A549 (cell line): Measurements from ENCODE around the gene GRM4. TPM values are rescaled to one million over a fixed set of nuclear protein-coding genes. Genes with fewer than 3 reads are reported as not detected.
A peak's percentile ranks its signal among the peaks of the same experiment; 100 is the strongest.

ENCODE experiments used
- ATAC-seq, 2 experiments: fragments of 200-7000 bp in 1 of 2; fragments of >200 bp in 1 of 2; cut with Nextera tagmentation in 1 of 2; cut with Tn5 transposase in 1 of 2; 3 replicates each; pipeline versions ENCODE4 v1.8.0 to v1.9.1; 2018 to 2020; ENCODE audit warnings: mild to moderate bottlenecking in 1 of 2, moderate library complexity in 1 of 2
- CTCF ChIA-PET: fragments of 300-600 bp; sonication (Branson Sonifier 250); formaldehyde crosslinking; extraction: SDS; loops from one replicate; lab custom pipeline; 2021; ENCODE audit warnings: antibody characterized with exemption, inconsistent platforms; lab: Yijun Ruan, JAX
- POLR2A ChIA-PET: fragments of 350-600 bp; formaldehyde crosslinking; extraction: SDS; loops from one replicate; lab custom pipeline; 2021; ENCODE audit warnings: antibody characterized with exemption, inconsistent platforms; lab: Yijun Ruan, JAX
- DNase-seq, 2 experiments: peaks; one replicate each; pipeline versions ENCODE4 v3.0.0 to v3.0.0-alpha.2; 2011 to 2016; ENCODE audit warnings: low read depth in 1 of 2, low spot score in 1 of 2
- FAIRE-seq: peaks from 2 replicates; lab custom pipeline; 2011; peaks lifted over from hg19 to GRCh38; lab: Jason Lieb, UNC
- H3K27ac ChIP-seq, 2 experiments: fragments of >200 bp; sonication (Bioruptor Twin); formaldehyde crosslinking; 3 replicates each; pipeline ENCODE4 v1.5.1; 2016 to 2017
- H3K4me1 ChIP-seq: fragments of >200 bp; sonication (Bioruptor Twin); formaldehyde crosslinking; 3 replicates; pipeline ENCODE4 v1.6.1; 2016
- H3K4me2 ChIP-seq: fragments of >200 bp; sonication (Bioruptor Twin); formaldehyde crosslinking; 3 replicates; pipeline ENCODE4 v1.6.1; 2016
- H3K4me3 ChIP-seq: fragments of >200 bp; sonication (Bioruptor Twin); formaldehyde crosslinking; 3 replicates; pipeline ENCODE4 v1.5.1; 2016
- H3K9me3 ChIP-seq: fragments of >200 bp; sonication (Bioruptor Twin); formaldehyde crosslinking; 3 replicates; pipeline ENCODE4 v1.6.1; 2016
- CBX2 ChIP-seq: fragments of 200-600 bp; sonication (generic); IDR thresholded peaks from 2 replicates; pipeline ENCODE4 v1.6.1; 2016; ENCODE audit warnings: low read depth, mild to moderate bottlenecking, borderline replicate concordance
- CBX8 ChIP-seq: fragments of 200-600 bp; sonication (generic); IDR thresholded peaks from 2 replicates; pipeline ENCODE4 v1.6.1; 2016
- CEBPB ChIP-seq, 2 experiments: fragments of >200 bp in 1 of 2; sonication (Bioruptor Twin) in 1 of 2; formaldehyde crosslinking in 1 of 2; IDR thresholded peaks; 2 replicates each; pipeline ENCODE4 v1.6.1; 2012 to 2016
- CHD2 ChIP-seq: fragments of 150-350 bp; IDR thresholded peaks from 2 replicates; pipeline ENCODE4 v1.6.1; 2014; ENCODE audit warnings: low read length; ENCODE audit not compliant: partially characterized antibody
- EHF ChIP-seq: fragments of 250-450 bp; sonication (Bioruptor Pico); IDR thresholded peaks from 2 replicates; pipeline ENCODE4 v1.5.0; 2020; ENCODE audit warnings: mild to moderate bottlenecking
- EHMT2 ChIP-seq: fragments of 200-600 bp; sonication (generic); IDR thresholded peaks from 2 replicates; pipeline ENCODE4 v1.6.1; 2016; ENCODE audit warnings: antibody characterized with exemption, low read depth, mild to moderate bottlenecking, moderate library complexity
- ESRRA ChIP-seq: fragments of 150-350 bp; IDR thresholded peaks from 2 replicates; pipeline ENCODE4 v1.6.1; 2014; ENCODE audit warnings: mild to moderate bottlenecking, low read length, borderline replicate concordance
- FOSB ChIP-seq: fragments of 250-450 bp; sonication (Bioruptor Pico); IDR thresholded peaks from 2 replicates; pipeline ENCODE4 v1.5.0; 2020; ENCODE audit warnings: mild to moderate bottlenecking, moderate library complexity
- FOSL2 ChIP-seq, 2 experiments: fragments of 450-650 bp in 1 of 2; fragments of >200 bp in 1 of 2; sonication (Bioruptor Twin) in 1 of 2; formaldehyde crosslinking; IDR thresholded peaks; 2 replicates each; pipeline versions ENCODE4 v1.5.0 to v1.6.1; 2016 to 2020; ENCODE audit warnings: mild to moderate bottlenecking in 1 of 2, moderate library complexity in 1 of 2
- HEYL ChIP-seq: fragments of 250-450 bp; sonication (Bioruptor Pico); IDR thresholded peaks from 2 replicates; pipeline ENCODE4 v1.8.0; 2021; ENCODE audit warnings: mild to moderate bottlenecking, moderate library complexity
- HOXB5 ChIP-seq: fragments of 250-450 bp; sonication (Bioruptor Pico); IDR thresholded peaks from 2 replicates; pipeline ENCODE4 v1.5.0; 2020; ENCODE audit warnings: mild to moderate bottlenecking, moderate library complexity
- MAFK ChIP-seq: fragments of 450-650 bp; IDR thresholded peaks from 2 replicates; pipeline ENCODE4 v1.6.1; 2014; ENCODE audit not compliant: partially characterized antibody
- MYC ChIP-seq: IDR thresholded peaks from 2 replicates; pipeline ENCODE4 v1.6.1; 2012; ENCODE audit warnings: mild to moderate bottlenecking, inconsistent platforms, low read length, improper control_type of control experiment, borderline replicate concordance
- POLR2A ChIP-seq: IDR thresholded peaks from 2 replicates; pipeline ENCODE4 v1.6.1; 2012; ENCODE audit warnings: mild to moderate bottlenecking, low read length
- RAD21 ChIP-seq, 2 experiments: fragments of >200 bp in 1 of 2; sonication (Bioruptor Twin) in 1 of 2; formaldehyde crosslinking in 1 of 2; IDR thresholded peaks in 1 of 2; conservative IDR thresholded peaks in 1 of 2; 2 replicates in 1 of 2; 3 replicates in 1 of 2; pipeline ENCODE4 v1.6.1; 2012 to 2018; ENCODE audit warnings: inconsistent platforms in 1 of 2
- RARB ChIP-seq: fragments of 250-450 bp; sonication (Bioruptor Pico); IDR thresholded peaks from 2 replicates; pipeline ENCODE4 v1.8.0; 2021; ENCODE audit warnings: mild to moderate bottlenecking, moderate library complexity
- SMC3 ChIP-seq: fragments of >200 bp; sonication (Bioruptor Twin); formaldehyde crosslinking; IDR thresholded peaks from 3 replicates; pipeline ENCODE4 v1.6.1; 2018; ENCODE audit warnings: inconsistent platforms
- TP53 ChIP-seq: fragments of 250-450 bp; sonication (Bioruptor Pico); IDR thresholded peaks from 2 replicates; pipeline ENCODE4 v1.5.0; 2021; ENCODE audit warnings: mild to moderate bottlenecking, moderate library complexity
- ZFP36 ChIP-seq: fragments of 450-650 bp; IDR thresholded peaks from 2 replicates; pipeline ENCODE4 v1.6.1; 2014; ENCODE audit warnings: borderline replicate concordance; ENCODE audit not compliant: partially characterized antibody
- ZNF302 ChIP-seq: fragments of 250-450 bp; sonication (Bioruptor Pico); IDR thresholded peaks from 2 replicates; pipeline ENCODE4 v1.9.0; 2021; ENCODE audit warnings: inconsistent platforms, mild to moderate bottlenecking, moderate library complexity
- WGBS: methylation state at CpG from one replicate; pipeline ENCODE4 v1.1.6; 2017; ENCODE audit errors: missing lambda C conversion rate; 5-methylcytosine and 5-hydroxymethylcytosine counted together
- polyA plus RNA-seq, 4 experiments: library from polyadenylated mRNA; depleted of rRNA in 3 of 4; stranded (reverse); fragments of >200 nt; fragmentation: RNase III in 1 of 4; extraction: RNeasy Plus Mini Kit Qiagen cat#74134 plus additional on column Dnase treatment in 1 of 4; gene quantifications; 2 replicates in 3 of 4; 3 replicates in 1 of 4; pipeline ENCODE4 v1.2.3, GENCODE V29; 2011 to 2017
- TF ChIP-seq, protein P1 (sequence below): fragments of >200 bp; sonication (Bioruptor Twin); formaldehyde crosslinking; IDR thresholded peaks from 3 replicates; pipeline ENCODE4 v1.6.1; 2016

The GRM4 gene
- polyA plus RNA-seq, 2 of the 4 experiments (the other 2 are of a cell fraction) = 0.05 TPM

DNA sequence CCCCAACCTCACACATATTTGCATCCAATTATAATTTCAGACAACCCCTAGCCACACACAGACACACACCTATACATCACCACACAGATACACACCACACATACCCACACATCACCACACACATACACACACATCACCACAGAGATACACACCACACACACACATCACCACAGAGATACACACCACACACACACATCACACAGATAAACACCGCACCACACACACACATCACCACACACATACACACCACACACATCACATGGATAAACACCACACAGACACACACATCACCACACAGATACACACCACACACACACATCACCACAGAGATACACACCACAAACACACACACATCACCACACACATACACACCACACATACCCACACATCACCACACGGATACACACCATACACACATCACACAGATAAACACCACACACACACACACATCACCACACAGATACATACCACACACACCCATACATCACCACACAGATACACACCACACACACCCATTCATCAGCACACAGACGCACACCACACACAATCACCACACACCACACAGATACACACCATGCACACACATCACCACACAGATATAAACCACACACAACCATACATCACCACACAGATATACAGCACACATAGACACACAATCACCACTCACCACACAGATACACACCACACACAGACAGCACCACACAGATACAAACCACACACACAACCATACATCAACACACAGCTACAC, 74.6 kb downstream of the GRM4 start:
- CTCF ChIA-PET = no interaction called here
- WGBS = 78% methylated on average over 3 of the region's 3 CpGs
- ATAC-seq = no peak
- POLR2A ChIA-PET = no interaction called here
- TF ChIP-seq EHMT2 (no peak), HEYL (CRISPR knock-in tag) (no peak), CEBPB (IDR thresholded peaks at IDR 0.05) (no peak), RAD21 (conservative IDR thresholded peaks at IDR 0.05 in 1 of 2, IDR thresholded peaks at IDR 0.05 in 1 of 2) (no peak), ZFP36 (no peak), POLR2A (no peak), ZNF302 (CRISPR knock-in tag) (no peak), CHD2 (no peak), EHF (CRISPR knock-in tag) (no peak), SMC3 (no peak), FOSB (CRISPR knock-in tag) (no peak), RARB (no peak), CBX8 (no peak), CBX2 (no peak), MAFK (no peak), HOXB5 (CRISPR knock-in tag) (no peak)
- TF ChIP-seq, protein P1, sequence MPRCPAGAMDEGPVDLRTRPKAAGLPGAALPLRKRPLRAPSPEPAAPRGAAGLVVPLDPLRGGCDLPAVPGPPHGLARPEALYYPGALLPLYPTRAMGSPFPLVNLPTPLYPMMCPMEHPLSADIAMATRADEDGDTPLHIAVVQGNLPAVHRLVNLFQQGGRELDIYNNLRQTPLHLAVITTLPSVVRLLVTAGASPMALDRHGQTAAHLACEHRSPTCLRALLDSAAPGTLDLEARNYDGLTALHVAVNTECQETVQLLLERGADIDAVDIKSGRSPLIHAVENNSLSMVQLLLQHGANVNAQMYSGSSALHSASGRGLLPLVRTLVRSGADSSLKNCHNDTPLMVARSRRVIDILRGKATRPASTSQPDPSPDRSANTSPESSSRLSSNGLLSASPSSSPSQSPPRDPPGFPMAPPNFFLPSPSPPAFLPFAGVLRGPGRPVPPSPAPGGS = no peak
- TF ChIP-seq, all 56 proteins: peak for 0
- H3K9me3 ChIP-seq = no peaks in the 10 kb centered on the region
- no peak overlapping the region for H3K27ac ChIP-seq
- H3K4me3 ChIP-seq = no peak overlapping the region
- H3K4me2 ChIP-seq = no peak overlapping the region
- H3K4me1 ChIP-seq = no peaks in the 10 kb centered on the region
- DNase-seq (no peak), FAIRE-seq (no peak)

- TF ChIP-seq FOSL2 (IDR thresholded peaks at IDR 0.05) (no peak), FOSL2 (CRISPR knock-in tag; IDR thresholded peaks at IDR 0.05) (no peak)
- TF ChIP-seq, all 56 proteins: peak for 0
- FAIRE-seq (no peak), DNase-seq (peak in 1 of 2 experiments; percentile 18), ATAC-seq (peak; percentile 17 to 20; a peak in 2 of 6 replicates)
- H3K4me2 ChIP-seq = no peak overlapping the region
- CTCF ChIA-PET = interaction anchor here (1.2 to 1.7 kb wide), 4 partner anchors 15 to 368 kb away, joined by 3 to 5 read pairs (median 4); no protein-coding TSS in a partner anchor
- H3K27ac ChIP-seq = no peak overlapping the region
- WGBS = 67% methylated on average over 10 of the region's 15 CpGs
- no peaks in the 10 kb centered on the region for H3K9me3 ChIP-seq
- POLR2A ChIA-PET = no interaction called here
- no peak overlapping the region for H3K4me3 ChIP-seq
- no peaks in the 10 kb centered on the region for H3K4me1 ChIP-seq
Observed at GRCh38 chr6:34070315-34071135, 75.4 kb downstream of the GRM4 start.

GRCh38 chr6:34068462-34069044, 77.3 kb downstream of the GRM4 start:
- CTCF ChIA-PET = interaction anchor here (0.8 to 2.3 kb wide), 9 partner anchors 9 to 307 kb away, joined by 3 to 7 read pairs (median 4); no protein-coding TSS in a partner anchor
- Histone ChIP-seq H3K4me1 (no peaks in the 10 kb centered on the region), H3K9me3 (no peaks in the 10 kb centered on the region)
- POLR2A ChIA-PET = no interaction called here
- WGBS = 66% methylated on average over 4 of the region's 8 CpGs
- DNase-seq (no peak), FAIRE-seq (no peak)
- no peak for TF ChIP-seq MYC
- TF ChIP-seq FOSB (CRISPR knock-in tag) = no peak
- no peak for TF ChIP-seq TP53 (CRISPR knock-in tag)
- no peak for TF ChIP-seq RAD21 (conservative IDR thresholded peaks at IDR 0.05 in 1 of 2, IDR thresholded peaks at IDR 0.05 in 1 of 2)
- TF ChIP-seq ZNF302 (CRISPR knock-in tag) = no peak
- no peak for TF ChIP-seq ESRRA
- TF ChIP-seq, all 56 proteins: peak for 0
- Histone ChIP-seq H3K4me2 (no peak overlapping the region), H3K4me3 (no peak overlapping the region), H3K27ac (no peak overlapping the region)
- ATAC-seq = 0 out of 6 replicates have a peak, but pooled peaks of 1 of the 2 experiments have one; percentile 15
